HG03066 (cell line): ENCODE data around the gene GSG1L.
"Not testable (repeated sequence)": the region's sequence is repeated elsewhere in the genome, so short reads cannot be mapped to it uniquely, and the experiment has no call there.

Experiments
- ATAC-seq: cut with Tn5 transposase; IDR thresholded peaks from one replicate; pipeline ENCODE4 v1.9.1; 2021; ENCODE audit warnings: low read depth; ENCODE audit not compliant: unreplicated experiment

Gene GSG1L

DNA sequence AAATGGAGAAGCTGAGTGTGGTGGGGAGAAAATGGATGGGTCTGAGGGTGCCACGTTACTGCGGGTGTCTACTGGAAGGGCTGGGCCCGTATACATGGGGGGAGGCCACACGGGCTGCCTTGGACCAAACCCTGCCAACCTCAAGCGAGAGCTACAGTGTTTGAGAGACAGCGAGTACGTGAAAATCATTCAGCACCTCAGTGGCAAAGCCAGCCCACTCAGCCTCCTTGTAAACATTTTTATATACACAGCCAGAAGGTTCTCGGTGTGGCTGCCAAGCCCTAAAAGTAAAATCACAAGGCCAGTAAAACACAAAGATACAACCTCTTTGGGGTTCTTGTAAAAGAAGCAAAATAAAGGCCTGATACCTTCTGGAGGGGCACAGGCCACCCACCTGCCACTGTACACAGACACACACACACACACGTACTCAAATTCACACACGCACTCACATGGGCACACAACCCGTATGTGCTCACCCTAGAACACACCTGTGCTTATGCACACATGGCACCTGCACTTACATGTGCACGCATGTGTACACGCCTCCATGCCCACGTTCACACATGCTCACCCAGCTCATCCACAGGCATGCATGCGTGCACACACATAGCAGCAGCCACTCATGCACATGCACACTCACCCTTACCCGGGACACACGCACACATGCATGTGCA is 102.8 kb downstream of the GSG1L start:
- ATAC-seq = no peak

DNA sequence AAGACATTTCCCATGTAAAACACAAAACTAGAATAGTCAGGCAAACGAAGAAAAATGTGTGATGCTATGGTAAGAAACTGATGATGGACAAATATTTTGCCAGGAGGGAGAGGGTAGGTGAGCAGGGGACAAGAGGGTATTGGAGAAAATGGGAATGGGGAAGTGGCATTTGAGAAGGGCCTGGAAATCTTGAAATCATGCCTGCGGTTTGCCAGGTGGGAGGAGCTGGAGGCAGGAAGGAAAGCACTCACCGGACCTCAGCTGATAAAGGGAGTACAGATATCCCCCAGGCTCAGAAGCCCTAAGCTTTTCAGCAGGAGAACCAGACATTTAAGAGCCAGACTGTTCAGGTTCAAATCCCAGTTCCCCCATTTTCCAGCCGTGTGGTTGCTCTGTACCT is 103.6 kb downstream of the GSG1L start:
- ATAC-seq = no peak

GRCh38 chr16:27954191-27954590 is 109.3 kb downstream of the GSG1L start:
- no peak for ATAC-seq

DNA sequence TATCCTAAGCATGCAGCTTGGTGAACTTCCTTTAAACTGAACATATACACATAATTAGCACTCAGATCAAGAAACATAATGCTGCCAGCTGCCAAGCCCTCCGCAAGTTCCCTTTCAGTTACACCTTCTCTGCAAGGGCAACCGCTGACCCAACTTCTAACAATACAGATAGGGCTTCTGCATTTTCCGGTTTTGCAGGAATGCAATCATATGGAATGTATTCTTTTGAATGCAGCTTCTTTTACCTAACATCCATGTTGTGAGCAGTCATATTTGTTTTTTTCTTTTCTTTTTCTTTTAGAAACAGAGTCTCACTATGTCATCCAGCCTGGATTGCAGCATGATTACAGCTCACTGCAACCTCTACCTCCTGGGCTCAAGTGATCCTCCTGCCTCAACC is 110.7 kb downstream of the GSG1L start:
- ATAC-seq = no peak

DNA sequence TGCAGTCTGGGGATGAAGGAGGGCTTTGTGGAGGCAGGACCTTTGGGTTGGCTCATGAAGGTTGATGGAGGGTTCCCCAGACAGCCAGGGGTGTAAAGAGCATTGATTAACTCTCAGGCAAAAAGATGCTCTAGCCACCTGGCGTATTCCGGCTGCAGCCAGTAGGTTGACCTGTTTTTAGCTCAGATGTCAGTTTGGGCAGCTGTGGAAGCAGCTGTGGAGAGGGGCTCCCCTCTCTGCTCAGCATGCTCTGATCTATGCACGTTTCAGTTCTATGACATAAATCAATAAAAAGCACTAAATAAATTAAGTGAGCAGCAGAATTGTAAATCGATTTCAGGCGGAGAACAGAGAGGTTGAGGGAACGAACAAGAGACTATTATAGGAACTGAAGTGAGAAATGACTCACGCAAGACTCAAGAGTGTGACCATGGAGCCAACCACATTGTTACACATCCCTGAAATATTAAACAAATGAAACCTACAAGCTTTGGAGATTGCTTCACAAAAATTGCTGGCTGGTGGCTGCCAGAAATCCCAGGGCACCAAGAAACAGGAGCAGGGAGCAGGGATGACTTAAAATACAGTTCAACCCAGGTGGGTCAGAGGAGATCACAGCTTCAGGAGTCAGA is 111.9 kb downstream of the GSG1L start:
- no peak for ATAC-seq

DNA sequence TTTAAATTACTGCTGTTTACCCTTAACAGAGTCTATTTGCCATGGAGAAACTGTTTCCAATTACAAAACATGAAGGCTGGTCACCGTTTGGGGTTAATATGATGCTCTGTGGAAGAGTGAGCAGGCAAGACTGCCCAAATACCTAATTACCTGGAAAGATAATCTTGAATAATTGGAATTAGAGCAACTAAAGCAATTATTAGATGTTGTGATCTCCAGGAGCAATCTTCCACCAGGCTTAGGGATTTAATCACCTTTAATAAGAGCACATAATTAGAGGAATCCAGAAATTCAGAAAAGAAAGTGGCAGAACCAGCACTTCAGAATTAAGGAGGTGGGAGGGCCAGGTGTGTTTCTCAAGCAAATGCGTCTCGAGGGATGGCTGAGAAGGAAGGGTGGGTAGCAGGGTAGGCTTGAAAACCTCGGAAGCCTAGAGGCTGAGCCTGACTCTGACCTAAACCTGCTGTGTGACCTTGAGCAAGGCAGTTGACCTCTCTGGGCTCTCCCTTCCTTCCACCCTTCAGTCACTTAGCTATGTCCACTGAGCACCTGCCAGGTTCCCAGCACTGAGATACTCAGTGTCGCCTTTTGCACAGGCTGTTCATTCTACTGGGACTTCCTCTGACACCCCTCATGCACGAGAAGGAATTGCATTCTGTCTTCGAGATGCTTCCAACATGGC is 113.2 kb downstream of the GSG1L start:
- no peak for ATAC-seq

DNA sequence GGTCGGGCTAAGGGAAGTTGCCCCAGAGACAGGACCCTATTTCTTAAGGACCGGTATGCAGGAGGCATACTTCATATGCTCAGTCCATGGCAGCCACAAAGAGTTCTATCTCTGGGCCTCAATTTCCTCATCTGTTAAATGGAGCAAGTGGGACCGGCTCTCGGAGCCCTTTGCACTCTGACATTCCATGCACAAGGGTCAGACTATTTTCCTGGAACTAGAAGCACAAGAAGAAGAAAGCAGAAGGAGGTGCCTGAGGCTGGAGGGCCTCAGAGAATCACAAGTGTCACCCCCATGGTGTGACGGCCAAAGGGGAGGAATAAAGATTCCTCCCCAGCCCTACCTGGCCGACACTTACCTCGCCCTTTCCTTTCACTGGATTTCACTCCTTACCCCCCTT is 115.8 kb downstream of the GSG1L start:
- no peak for ATAC-seq

- no peak for ATAC-seq
These were observed 118.1 kb downstream of the GSG1L start for GRCh38 chr16:27945233-27945973.

DNA sequence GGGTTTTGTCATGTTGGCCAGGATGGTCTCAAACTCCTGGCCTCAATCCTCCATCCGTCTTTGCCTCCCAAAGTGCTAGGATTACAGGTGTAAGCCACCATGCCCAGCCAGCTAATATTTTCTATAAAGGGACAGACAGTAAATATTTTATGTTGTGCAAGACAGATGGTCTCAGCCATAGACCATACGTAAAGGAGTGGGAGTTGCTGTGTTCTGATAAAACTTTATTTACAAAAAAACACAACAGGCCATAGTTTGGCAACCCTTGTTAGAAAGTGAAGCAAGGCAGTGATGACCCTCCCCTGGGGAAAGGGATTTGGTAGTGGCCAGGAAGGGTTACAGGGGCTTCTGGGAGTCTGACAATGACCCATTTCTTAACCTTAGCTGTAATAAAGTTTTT is 119.7 kb downstream of the GSG1L start:
- no peak for ATAC-seq

GRCh38 chr16:27942071-27942470 is 121.4 kb downstream of the GSG1L start:
- ATAC-seq = not testable (repeated sequence)

DNA sequence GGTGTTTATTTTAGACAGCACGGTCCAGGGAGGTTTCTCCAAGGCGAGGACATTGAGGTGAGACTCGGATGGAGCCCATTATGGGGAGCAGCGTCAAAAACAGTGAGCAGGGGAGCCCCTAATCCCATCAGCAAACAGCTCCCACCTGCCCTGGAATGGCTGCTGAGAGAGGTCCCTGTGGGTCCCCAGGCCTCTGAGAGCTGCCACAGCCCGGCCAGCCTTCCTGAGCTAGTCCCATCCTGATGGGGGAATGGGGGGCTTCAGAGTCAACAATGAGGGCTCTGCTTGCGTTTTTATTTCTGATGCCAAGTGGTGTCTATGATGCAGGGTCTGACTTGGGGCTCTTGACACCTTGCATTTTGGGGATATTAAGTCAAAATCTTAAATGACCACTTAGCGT is 128.4 kb downstream of the GSG1L start:
- no peak for ATAC-seq

DNA sequence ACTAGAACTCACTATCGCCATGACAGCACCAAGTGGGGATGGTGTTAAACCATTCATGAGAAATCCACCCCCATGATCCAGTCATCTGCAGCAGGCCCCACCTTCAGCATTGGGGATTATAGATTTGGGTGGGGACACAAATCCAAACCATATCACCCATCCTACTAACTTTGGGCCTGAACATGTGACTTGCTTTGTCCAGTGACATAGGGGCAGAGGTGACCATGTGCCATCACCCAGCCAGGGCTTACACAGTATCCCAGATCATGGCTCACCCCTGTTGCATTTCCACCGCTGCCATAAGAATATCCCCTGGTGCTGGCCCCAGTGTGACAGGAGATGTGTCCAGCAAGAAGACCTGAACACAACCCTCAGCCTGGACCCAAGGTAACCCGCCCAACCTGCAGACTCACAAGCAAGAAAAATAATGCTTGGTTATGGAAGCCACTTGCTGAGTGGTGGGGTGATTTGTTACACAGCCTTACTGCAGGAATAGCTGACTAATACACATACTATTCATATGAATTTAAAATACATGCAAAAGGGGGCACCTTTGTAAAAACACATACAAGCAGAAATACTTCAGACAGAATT is 130.9 kb downstream of the GSG1L start:
- ATAC-seq = no peak

GRCh38 chr16:27929818-27930217 is 133.7 kb downstream of the GSG1L start:
- no peak for ATAC-seq

DNA sequence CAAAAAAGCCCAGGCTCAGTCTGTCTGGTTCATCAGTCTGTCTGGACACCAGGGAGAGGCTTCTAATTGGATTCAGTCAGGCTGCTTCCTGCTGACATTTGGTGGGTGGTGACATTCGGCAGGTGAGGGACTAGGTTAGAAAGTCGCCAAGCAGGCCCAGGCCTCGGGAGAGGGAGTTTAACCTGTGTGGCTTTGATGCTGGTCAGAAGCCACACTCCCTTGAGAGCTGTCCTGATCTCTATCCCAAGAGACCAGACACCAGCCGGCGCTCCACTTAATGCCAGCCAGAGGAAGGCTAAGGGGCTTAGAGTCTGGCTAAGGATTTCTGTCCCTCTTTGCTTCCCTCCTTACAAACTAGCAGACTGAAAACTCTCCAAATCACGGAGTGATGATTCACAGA is 135.0 kb downstream of the GSG1L start:
- no peak for ATAC-seq

DNA sequence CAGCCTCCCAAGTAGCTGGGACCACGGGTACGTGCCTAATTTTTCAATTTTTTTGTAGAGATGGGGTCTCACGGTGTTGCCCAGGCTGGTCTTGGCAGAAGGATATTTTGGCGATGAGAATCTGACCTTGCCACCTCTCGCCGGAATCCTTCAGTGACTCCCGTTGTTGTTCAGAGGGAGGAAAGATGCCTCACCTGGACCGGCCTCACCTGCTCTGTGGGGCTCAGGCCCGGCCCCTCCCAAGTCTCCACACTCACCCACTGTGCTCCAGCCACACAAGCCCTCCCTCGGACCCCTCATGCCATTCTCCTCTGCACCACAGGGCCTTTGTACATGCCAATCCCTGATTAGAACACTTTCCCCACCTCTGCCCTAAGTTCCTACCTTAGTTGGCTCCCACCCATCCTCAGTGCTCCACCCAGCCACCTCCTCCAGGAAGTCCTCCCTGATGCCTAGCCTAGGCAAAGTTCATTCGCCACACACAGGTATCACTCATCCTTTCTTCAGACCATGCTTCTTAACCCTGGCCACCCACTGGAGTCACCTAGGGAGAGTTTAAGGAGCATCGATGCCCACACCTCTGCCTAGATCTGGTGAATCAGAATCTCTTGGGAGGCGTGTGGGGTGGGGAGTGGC is 136.1 kb downstream of the GSG1L start:
- no peak for ATAC-seq

DNA sequence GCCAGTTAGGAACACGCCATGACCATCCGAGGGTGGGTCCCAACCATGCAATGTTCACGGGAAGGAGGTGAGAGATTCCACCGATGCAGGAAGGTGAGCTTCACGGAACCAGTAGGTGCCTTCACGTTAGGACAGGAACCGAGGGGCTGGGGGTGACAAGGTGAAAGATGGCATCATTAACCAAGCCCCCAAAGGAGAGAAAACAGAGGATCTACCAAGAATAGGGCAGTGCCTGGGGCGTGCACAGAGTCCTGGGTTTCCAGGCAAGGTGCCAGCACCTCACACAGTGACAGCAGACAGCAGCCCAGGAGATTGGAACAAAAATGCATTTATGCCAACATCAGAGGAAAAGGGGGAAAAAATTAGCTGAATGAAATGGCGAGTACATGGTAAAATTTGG is 137.9 kb downstream of the GSG1L start:
- ATAC-seq = no peak

- ATAC-seq = no peak
These were observed 138.9 kb downstream of the GSG1L start for GRCh38 chr16:27924411-27925118.

GRCh38 chr16:27923751-27924150 is 139.8 kb downstream of the GSG1L start:
- ATAC-seq = no peak

- ATAC-seq = no peak
These were observed 141.1 kb downstream of the GSG1L start for GRCh38 chr16:27922433-27922832.

GRCh38 chr16:27921134-27921533 is 142.4 kb downstream of the GSG1L start:
- ATAC-seq = no peak
